T follicular helper cell (primary cell): ENCODE results near the gene LBX2.
"Not testable (repeated sequence)": the region's sequence is repeated elsewhere in the genome, so short reads cannot be mapped to it uniquely, and the experiment has no call there.

ENCODE experiments used
- DNase-seq: peaks from one replicate; pipeline ENCODE4 v3.0.0-alpha.2; 2020; ENCODE audit warnings: low read depth

The LBX2 gene

DNA sequence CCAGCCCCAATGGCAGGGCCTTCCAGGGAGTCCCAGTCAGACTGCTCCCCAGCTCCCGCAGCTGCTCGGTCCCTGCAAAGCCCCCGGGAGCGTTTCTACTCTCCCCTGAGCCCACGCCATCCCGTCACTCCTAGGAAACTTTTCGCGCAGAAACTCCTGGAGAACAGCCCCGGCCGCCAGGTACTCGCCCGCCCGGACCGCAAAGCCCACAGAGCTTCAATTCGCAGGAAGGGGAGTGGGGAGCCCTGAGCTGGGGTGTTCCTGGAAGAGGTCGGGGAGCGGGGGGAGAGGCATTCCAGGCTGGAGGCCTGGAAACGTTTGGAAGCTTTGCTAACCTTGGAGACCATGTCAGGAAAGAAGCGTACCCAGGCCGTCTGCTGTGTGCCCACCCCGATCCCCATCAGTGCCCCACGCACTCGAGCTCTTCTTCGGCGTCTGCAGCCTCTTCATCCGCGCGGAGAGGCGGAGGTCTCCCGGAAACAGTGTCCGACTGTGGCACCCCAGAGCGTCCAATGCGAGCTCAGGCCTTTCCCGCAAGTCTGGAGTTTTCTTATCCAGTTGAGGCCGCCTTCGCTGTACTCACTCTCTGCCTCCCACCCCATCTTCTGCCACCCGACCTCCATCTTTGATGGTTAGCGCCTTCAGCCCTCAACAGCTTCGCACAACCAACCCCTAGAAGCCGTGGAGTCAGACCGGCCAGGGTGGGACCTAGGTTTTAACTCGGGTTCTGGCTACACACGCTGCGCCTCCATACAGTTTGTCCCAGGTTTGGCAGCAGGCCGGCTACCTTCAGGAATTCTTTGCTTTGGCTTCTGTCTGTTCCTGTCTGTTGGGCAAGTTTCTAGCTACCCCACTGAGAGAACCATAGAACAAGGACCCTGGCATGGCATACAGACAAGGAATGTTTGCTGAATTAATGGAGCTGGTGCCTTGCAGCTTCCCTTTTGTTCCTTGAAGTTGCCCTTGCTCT lies 4.4 kb upstream of the LBX2 start:
- DNase-seq, result no peak

DNA sequence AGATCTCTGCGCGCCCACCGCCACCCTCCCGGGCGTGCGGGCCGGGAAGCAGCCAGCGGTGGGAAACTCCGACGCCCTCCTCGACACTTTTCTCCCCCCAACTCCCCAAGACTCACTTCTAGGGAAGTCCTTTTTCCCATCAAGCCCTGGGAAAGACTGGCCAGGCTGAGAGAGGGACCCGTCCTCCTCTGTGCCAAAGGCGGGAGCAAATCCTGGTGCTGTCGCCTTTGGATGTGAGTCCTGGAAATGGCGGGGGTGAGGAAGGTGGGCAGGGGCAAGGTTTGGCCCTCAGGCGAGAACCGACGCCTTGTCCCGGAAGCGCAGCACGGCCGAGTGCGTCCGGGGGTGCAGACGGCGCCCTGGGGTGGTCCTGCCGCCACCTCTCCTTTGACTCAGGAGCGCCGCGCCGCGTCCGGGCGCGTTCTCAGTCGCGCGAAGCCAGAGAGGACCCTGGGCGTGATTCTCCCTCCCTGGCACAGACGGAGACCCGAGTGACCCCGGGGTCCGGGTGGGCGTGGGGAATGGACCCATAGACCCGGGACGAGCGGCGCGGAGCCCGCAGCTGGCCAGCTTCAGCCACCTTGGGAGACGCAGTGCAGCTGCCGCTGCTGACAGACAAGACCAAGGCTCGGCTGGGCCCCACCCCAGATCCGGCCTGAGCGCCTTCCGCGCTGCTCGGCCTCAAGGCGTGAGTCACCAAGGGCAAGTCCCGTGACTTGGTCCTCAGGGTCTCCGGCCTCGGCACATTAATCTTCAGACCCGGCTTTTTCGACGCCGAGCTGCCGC lies 3.5 kb upstream of the LBX2 start:
- DNase-seq, result no peak

DNA sequence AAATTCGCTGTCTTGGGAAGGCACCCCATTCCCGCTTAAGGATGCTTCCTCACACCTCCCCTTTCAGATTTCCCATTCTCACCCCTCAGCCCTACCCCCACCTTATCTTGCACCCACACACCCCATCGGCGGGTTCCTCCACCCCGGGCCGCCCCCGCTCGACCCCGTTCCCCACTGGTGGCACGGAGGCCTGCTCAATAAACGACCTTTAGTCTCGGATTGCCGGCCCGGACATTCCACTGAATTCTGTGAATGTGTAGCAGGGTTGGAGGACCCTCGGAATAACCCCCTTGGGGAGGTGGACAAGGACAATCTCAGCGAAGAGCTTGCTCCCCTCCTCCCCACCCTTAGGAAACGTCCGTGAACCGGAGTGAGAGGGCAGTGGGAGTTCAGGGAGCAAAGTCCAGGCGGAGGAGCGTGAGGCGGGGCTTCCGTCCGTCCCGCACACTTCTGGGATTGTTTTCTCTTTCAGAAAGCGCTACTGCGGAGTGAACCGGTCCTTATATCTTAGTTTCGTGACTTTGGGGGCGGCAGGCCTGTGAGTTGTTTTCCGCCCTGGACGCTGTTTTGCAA lies 2.8 kb upstream of the LBX2 start:
- DNase-seq, result no peak

DNA sequence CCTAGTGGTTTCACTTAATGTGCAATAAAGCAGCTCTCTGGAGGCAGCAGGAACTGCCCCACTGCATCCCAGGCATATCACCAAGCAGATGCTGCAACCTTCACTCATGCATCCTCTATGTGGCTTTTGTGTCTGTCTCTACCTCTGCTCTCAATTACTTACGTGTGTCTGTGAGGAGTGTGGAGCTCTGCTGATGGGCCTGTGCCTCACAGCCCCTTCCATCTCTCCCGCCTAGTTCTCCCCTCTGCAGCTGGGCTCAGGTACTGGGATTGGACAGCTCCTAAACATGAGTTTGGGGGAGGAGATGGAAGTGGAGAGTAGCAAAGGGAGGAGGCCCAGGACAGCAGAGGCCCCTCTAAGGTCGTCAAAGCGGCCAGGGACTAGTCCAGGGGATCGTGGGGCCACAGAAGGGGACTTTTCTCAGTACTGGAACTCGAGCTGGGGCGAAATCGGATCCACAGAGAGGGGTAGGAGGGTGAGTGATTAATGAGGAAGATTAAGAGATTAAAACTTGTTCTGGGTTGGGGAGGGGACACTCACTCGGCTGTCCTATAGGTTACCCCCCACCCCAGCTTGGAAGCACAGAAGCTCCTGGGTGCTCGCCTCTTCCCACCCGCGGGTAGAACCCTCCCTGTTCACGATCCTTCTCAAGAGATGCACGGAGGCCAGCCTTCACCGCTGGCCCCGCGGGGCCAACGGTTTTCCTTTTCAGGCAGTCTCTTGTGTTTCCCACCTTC lies 2.1 kb upstream of the LBX2 start:
- no peak for DNase-seq

DNA sequence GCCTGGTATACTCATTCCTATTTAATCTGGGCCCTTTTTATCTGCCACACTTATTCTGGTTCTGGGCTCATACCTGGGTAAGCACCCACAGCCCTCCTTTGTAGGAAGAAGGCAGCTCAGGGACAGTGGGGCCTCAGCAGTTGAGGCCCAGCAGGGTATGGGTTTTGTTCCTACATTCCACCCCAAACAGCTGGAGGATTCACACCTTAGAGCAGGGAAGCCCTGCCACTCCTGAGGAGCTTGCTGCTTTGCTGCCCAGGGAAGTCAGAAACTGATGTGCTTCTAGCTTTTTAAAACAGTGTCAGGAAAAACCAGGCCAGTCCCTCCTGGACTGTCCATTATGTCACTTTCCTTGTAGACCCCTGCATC lies 1.2 kb upstream of the LBX2 start:
- no peak for DNase-seq

DNA sequence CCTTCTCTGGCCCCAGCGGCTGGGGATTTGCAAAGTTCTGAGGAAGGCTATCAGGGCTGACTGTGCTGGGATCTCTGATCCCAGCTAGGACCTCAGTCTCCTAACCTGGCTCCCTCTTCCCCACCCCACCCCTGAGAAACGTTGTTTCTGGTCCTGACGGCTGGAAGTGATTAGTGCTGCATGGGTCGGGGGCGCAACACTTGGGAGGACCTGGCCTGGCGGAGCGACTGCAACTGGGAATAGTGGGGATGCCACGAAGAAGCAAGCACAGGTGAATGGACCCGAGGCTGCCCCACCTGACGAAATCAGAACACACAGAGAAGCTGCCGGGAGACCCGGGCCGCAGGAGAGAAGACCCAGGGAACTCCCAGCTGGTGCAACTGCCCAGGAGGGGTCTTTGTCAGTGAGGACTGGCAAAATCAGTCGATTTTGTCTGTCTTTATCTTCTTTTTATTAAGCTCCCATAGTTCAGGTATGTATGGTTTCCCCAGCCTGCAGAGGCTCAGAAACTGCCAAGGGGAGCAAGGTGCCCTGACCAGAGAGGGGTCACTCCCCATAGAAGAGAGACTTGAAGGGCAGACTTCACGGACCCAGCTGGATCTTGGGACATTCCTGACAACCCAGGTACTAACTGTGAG lies 656 bp upstream of the LBX2 start:
- no peak for DNase-seq

DNA sequence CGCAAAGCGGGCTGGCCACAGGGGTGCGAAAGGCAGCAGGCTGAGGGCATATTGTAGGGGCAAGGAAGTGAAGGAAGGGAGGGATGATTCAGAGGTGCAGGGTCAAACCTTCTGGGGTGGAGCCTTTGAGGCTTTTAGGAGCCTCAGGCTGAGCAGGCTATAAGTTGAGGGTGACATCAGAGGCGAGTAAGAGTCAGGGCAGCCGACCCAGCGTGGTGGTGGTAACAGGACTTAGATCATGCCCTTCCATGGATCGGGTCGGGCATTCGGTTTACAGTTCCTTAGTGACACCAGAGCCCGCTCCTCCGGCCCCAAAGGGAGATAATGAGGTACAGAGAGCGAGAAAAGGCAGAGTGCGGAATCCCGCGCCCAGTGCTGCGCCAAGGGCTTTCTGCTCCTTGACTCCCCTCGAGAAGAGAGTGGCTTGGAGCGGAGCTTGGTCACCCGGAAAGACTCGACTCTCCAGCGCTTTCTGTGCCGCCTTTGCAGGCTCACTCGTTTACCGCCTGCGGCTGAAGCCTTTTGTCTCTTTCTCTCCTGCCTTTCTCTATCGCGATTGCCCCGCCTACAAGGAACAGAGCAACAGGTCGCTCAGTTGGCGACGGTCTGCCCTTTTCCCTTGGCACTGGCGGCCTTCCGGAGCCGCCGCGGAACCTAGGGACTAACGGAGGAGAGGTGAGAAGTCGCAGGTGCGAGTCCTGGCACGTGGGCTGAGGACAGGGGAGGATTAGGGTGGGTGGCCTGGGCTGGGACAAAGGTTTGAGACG lies 720 bp downstream of the LBX2 start:
- DNase-seq, result no peak

DNA sequence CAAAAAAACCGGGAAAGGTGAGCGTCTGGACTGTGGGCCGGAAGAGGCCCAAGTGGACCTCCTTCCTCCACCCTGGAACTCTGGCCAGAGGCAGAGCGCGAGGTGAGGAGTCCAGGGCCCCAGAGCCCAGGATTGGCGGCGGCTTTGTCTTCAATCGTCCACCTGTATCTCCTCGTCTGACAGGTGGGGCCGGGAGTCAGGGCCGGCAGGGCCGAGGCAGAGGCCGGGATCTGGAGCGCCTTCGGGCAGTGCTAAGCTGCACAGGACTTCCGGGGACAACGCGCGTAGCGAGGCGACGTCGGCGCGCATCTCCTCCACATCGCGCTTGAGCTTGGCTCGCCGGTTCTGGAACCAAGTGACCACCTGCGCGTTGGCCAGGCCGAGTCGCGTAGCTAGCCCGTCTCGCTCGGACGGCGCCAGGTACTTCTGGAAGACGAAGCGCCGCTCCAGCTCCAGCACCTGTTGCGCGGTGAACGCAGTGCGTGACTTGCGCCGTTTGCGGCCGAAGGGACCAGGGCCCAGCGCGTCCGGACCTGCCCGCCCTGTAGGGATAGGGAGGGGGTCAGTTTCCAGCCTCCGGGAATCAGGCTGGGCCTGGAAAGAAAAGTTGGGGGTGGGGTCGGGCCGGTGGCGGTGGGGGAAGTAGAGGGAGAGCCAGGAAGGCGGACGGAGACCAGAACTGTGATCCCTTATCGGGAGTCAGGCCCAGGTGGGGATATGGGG lies 1.5 kb downstream of the LBX2 start:
- no peak for DNase-seq

DNA sequence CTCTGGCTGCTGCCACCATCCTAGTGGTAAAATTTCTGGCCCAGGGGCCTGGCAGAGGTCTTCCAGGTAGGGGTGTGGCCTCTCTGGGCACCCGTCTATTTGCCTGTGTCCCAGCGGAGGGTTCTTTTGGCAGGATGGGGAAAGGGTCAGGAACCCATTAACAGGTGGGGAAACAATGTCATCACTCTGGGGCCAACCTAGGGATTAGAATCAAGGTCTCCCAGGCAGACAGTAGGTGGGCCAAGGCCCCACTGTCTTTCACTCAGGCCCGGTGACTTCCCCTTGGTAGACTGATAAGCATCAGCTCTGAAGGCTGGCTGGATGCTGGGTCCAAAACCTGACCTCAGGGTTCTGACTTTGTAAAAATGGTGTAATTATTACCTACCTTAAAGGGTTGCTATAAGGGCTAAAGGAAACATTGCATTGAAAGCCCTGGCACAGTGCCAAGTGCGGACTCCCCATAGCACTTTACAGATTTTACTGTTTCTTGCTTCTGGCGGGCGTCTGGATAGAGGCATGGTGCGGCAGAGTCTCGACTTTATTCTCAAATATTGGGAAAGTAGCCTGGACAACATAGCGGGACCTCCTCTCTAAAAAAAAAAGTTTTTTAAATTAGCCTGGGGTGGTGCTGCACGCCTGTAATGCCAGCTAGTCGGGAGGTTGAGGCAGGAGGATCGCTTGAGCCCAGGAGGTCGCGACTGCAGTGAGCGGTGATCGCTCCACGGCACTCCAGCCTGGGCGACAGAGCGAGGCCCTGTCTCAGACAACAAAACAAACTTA lies 2.2 kb downstream of the LBX2 start:
- DNase-seq, result no peak

DNA sequence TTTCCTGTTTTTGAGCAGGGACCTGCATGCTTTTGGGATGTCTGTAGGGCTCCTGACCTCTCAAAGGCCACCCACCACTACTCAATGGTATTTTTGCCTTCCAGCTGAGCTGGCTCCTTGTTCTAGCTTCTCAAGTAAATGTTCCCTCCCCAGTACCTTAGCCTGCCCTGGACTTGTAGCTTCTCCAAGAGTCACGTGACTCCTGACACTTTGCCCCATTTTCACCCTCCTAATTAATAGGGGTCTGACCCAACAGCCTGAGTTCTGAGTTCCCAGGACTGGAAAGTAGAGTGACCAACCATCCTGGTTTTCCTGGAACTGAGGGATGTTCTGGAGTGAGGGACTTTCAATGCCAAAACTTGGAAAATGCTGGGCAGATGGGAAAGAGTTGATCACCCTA lies 4.0 kb downstream of the LBX2 start:
- DNase-seq, result no peak

DNA sequence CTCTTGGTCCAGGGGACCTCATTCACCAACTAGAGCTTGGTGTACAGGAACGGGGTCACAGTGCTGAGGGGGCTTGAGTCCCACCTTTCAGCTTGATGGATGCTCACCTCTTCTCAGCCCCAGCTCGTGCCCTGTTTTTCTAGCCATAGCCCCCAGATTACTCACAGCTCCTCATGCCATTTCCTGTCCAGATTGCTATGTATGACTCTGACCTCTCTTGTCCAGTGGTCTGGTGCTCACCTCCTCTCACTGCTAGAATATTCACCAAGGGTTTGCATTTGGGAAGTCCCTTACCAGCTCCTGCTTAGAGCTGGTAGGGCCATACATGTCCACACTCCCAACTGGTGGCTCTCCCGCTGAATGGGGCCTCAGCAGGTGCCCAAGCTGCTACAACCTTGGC lies 5.9 kb downstream of the LBX2 start:
- no peak for DNase-seq

DNA sequence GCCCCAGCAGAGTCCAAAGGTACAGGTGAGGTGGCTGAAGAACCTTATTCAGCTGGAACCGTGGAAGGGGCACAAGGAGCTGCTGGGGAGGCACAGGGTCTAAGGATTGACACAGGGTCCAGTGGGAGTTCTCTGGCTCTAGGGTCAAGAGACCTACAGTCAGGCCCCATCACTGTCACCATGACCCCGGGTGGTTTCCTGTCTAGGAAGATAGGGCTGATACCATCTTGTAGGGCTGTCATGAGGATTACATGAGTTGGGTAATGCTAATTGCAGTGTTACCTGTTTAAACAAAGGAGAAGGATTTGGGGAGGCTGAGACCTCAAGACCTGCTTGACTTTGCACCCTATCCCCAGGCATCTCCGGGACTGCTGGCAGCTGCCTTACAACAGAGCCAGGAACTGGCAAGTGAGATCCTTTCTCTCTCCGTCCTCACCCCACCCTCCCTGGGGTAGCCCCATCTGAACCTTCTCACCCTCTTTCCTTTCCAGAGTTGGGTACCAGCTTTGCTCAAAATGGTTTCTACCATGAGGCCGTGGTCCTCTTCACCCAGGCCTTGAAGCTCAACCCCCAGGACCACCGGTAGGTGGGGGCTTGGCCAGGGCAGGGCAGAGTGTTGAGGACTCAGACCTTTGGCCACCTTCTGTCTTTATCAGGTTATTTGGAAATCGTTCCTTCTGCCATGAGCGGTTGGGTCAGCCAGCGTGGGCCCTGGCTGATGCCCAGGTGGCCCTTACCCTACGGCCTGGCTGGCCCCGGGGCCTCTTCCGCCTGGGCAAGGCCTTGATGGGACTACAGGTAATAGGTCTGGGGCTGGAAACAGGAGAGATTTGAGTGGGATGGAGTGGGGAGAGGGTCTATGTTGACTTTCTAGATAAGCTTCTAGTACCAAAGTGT lies 7.5 kb downstream of the LBX2 start:
- DNase-seq, result no peak

DNA sequence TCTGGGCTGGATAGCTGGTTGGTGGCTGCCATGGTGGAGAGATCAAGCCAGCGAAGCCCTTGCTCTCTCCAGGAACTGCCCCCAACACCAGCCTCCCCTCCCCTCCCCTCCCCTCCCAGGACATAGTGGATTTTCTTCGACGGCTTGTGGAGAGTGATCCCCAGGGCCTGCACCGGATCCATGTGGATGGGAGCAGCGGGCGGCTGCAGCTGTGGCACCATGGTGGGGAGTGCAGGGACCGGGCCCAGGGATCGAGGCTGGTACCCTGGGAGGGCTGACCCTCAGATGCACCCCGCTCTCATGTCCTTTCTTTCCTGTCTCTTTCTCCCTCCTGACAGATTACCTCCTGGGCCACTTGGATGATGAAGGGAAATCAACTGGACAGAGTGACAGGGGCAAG lies 9.5 kb downstream of the LBX2 start:
- DNase-seq, result no peak

DNA sequence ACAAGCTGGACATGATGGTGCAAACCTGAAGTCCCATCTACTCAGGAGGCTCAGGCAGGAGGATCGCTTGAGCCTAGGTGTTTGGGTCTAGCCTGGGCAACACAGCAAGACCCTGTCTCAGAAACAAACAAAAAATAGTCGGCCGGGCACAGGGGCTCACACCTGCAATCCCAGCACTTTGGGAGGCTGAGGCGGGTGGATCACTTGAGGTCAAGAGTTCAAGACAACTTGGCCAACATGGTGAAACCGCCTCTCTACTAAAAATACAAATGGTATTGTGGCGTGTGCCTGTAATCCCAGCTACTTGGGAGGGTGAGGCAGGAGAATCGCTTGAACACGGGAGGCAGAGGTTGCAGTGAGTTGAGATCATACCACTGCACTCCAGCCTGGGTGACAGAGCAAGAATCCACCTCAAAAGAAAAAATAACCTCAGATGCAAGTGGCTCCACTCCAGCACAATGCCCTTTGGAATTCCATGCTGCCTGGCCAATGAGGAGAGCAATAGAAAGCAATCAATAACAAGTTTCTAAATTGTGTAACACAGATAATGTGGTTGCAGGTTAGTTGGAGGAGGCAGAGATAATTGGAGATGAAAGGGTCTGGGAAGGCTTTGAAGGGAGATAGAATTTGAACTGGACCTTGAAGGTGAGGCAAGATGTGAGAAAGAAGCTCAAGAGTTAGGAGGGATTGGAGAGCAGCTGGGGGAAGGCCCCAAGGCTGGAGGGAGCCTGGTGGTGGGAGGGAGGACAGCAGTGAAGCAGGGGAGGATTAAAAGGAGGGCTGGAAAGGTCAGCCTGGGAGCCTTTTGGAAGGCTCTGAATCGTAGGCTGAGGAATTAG lies 10.5 kb downstream of the LBX2 start:
- no peak for DNase-seq

DNA sequence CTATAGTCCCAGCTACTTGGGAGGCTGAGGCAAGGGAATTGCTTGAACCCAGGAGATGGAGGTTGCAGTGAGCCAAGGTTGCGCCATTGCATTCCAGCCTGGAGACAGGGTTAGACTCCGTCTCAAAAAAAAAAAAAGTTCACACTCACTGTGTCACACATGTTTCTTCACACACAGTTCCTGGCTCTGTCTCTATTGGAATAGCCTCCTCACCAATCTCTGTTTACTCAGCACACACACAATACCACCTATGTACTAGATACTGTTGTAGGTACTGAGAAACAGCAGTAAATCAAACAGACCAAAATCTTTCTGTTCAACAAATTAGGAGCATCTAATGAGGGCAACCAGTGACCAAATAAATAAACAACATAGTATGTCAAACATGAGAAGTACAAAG lies 13.3 kb downstream of the LBX2 start:
- no peak for DNase-seq

DNA sequence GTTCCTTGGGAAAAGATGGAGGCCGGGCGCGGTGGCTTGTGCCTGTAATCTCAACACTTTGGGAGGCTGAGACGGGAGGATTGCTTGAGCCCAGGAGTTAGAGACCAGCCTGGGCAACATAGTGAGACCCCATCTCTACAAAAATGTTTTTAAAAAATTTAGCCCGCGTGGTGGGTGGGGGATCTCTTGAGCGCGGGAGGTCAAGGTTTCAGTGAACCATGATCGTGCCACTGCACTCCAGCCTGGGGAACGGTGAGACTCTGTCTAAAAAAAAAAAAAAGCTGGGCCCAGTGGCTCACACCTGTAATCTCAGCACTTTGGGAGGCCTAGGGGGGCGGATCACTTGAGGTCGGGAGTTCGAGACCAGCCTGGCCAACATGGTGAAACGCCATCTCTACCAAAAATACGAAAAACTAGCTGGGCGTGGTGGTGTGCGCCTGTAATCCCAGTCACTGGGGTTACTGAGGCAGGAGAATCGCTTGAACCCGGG lies 15.7 kb downstream of the LBX2 start:
- DNase-seq, result not testable (repeated sequence)
